Osteoblast (primary cell): Measurements from ENCODE around the gene RASGRP4. TPM values are rescaled to one million over a fixed set of nuclear protein-coding genes. Genes with fewer than 3 reads are reported as not detected.

Experiments used
- DNase-seq: peaks from one replicate; pipeline ENCODE4 v3.0.0; 2011; ENCODE audit warnings: low spot score, mixed read lengths; ENCODE audit not compliant: insufficient read length; ENCODE audit errors: missing footprints
- H2AFZ ChIP-seq: 2 replicates; pipeline ENCODE4 v1.6.0; 2011; ENCODE audit warnings: mild to moderate bottlenecking, low read length
- H3K27ac ChIP-seq: 2 replicates; pipeline ENCODE4 v1.5.1; 2011; ENCODE audit warnings: mild to moderate bottlenecking, low read depth, low read length, moderate library complexity
- H3K27me3 ChIP-seq: 2 replicates; pipeline ENCODE4 v1.6.0; 2012; ENCODE audit warnings: mild to moderate bottlenecking, control low read depth, inconsistent platforms, low read length, moderate library complexity; ENCODE audit not compliant: insufficient read depth
- H3K36me3 ChIP-seq: 2 replicates; pipeline ENCODE4 v1.5.1; 2011; ENCODE audit warnings: mild to moderate bottlenecking, low read length, control low read depth, moderate library complexity; ENCODE audit not compliant: insufficient read depth
- H3K4me1 ChIP-seq: 2 replicates; pipeline ENCODE4 v1.5.1; 2011; ENCODE audit warnings: mild to moderate bottlenecking, low read length, control low read depth, moderate library complexity; ENCODE audit not compliant: insufficient read depth
- H3K4me2 ChIP-seq: 2 replicates; pipeline ENCODE4 v1.6.0; 2011; ENCODE audit warnings: mild to moderate bottlenecking, low read length; ENCODE audit not compliant: insufficient read depth
- H3K4me3 ChIP-seq: fragments of 200-600 bp; sonication (generic); 3 replicates; pipeline ENCODE4 v1.5.1; 2012; ENCODE audit warnings: mild to moderate bottlenecking, low read length, inconsistent platforms; ENCODE audit not compliant: insufficient read depth
- H3K79me2 ChIP-seq: 2 replicates; pipeline ENCODE4 v1.6.0; 2012; ENCODE audit warnings: mild to moderate bottlenecking, low read length, control low read depth, inconsistent platforms; ENCODE audit not compliant: insufficient read depth
- H3K9me3 ChIP-seq: 2 replicates; pipeline ENCODE4 v1.5.1; 2011; ENCODE audit warnings: low read depth, low read length, control low read depth
- H4K20me1 ChIP-seq: 2 replicates; pipeline ENCODE4 v1.6.0; 2012; ENCODE audit warnings: mild to moderate bottlenecking, low read length, control low read depth; ENCODE audit not compliant: insufficient read depth
- CTCF ChIP-seq: IDR thresholded peaks from 2 replicates; pipeline ENCODE4 v1.5.1; 2011; ENCODE audit warnings: mild to moderate bottlenecking, low read depth, low read length, moderate library complexity; ENCODE audit errors: extremely low read depth
- total RNA-seq: library from RNA; depleted of rRNA; stranded (reverse); fragments of >200 nt; gene quantifications from 2 replicates; pipeline ENCODE4 v1.2.3, GENCODE V29; 2012

RASGRP4 gene
- total RNA-seq, 1 donor: not detected

GRCh38 chr19:38422438-38422837, 3.6 kb downstream of the RASGRP4 start:
- Histone ChIP-seq H4K20me1 (no peaks in the 10 kb centered on the region), H3K9me3 (no peaks in the 10 kb centered on the region), H3K36me3 (no peaks in the 10 kb centered on the region), H3K27me3 (peaks cover 17% of the 10 kb centered on the region), H3K4me2 (no peak overlapping the region), H3K4me3 (no peak overlapping the region), H3K79me2 (no peaks in the 10 kb centered on the region), H3K27ac (no peak overlapping the region), H2AFZ (no peak overlapping the region), H3K4me1 (no peaks in the 10 kb centered on the region)
- DNase-seq: no peak
- TF ChIP-seq CTCF: no peak

- peaks cover 19% of the 10 kb centered on the region for H3K27me3 ChIP-seq
- no peak for TF ChIP-seq CTCF
These were observed 4.2 kb downstream of the RASGRP4 start for GRCh38 chr19:38421856-38422255.

GRCh38 chr19:38420935-38421334, 5.1 kb downstream of the RASGRP4 start:
- TF ChIP-seq CTCF: no peak
- no peak overlapping the region for H3K4me3 ChIP-seq

More at GRCh38 chr19:38421856-38422255, 4.2 kb downstream of the RASGRP4 start:
- Histone ChIP-seq H3K4me1 (no peaks in the 10 kb centered on the region), H2AFZ (no peak overlapping the region), H3K36me3 (no peaks in the 10 kb centered on the region), H4K20me1 (no peaks in the 10 kb centered on the region), H3K4me3 (no peak overlapping the region), H3K4me2 (no peak overlapping the region), H3K79me2 (no peaks in the 10 kb centered on the region), H3K27ac (no peak overlapping the region), H3K9me3 (no peaks in the 10 kb centered on the region)
- no peak for DNase-seq

GRCh38 chr19:38417544-38418506, 8.2 kb downstream of the RASGRP4 start:
- TF ChIP-seq CTCF: no peak
- Histone ChIP-seq H4K20me1 (no peaks in the 10 kb centered on the region), H3K9me3 (no peaks in the 10 kb centered on the region), H3K4me2 (no peak overlapping the region), H3K36me3 (no peaks in the 10 kb centered on the region), H3K4me3 (no peak overlapping the region), H3K27ac (no peak overlapping the region), H2AFZ (no peak overlapping the region), H3K79me2 (no peaks in the 10 kb centered on the region), H3K27me3 (peaks cover 19% of the 10 kb centered on the region), H3K4me1 (no peaks in the 10 kb centered on the region)
- DNase-seq: peak; percentile 58

More at GRCh38 chr19:38420935-38421334, 5.1 kb downstream of the RASGRP4 start:
- no peak overlapping the region for H2AFZ ChIP-seq
- no peak overlapping the region for H3K4me2 ChIP-seq
- H3K9me3 ChIP-seq: no peaks in the 10 kb centered on the region
- no peaks in the 10 kb centered on the region for H4K20me1 ChIP-seq
- no peaks in the 10 kb centered on the region for H3K79me2 ChIP-seq
- H3K27me3 ChIP-seq: peaks cover 19% of the 10 kb centered on the region
- H3K36me3 ChIP-seq: no peaks in the 10 kb centered on the region
- no peak overlapping the region for H3K27ac ChIP-seq
- no peaks in the 10 kb centered on the region for H3K4me1 ChIP-seq
- peak; percentile 56 for DNase-seq
